B cell (primary cell): ENCODE measurements around the gene PTH2. TPM values are rescaled to one million over a fixed set of nuclear protein-coding genes. Genes with fewer than 3 reads are reported as not detected.

ENCODE experiments used
- ATAC-seq: fragments of 200-7000 bp; cut with Tn5 transposase; one replicate; pipeline ENCODE4 v1.10.0; 2021; ENCODE audit warnings: low read depth, mild to moderate bottlenecking, moderate number of reproducible peaks, moderate library complexity
- CTCF ChIA-PET: fragments of 350-600 bp; sonication (Branson Sonifier 250); formaldehyde crosslinking; loops from one replicate; lab custom pipeline; 2021; ENCODE audit warnings: antibody characterized with exemption, inconsistent platforms; lab: Charles Lee
- POLR2A ChIA-PET: fragments of 350-600 bp; sonication (Branson Sonifier 250); formaldehyde crosslinking; loops from one replicate; lab custom pipeline; 2021; ENCODE audit warnings: antibody characterized with exemption; lab: Charles Lee
- DNase-seq: peaks from one replicate; pipeline ENCODE4 v3.0.0; 2013
- H2AFZ ChIP-seq: 2 replicates; pipeline ENCODE4 v1.6.1; 2012; ENCODE audit warnings: mild to moderate bottlenecking, low read depth, low read length; ENCODE audit not compliant: insufficient read depth, poor library complexity, severe bottlenecking
- H3K27ac ChIP-seq, 2 donors: 1 replicate in 1 of 2; 2 replicates in 1 of 2; pipeline ENCODE4 v1.5.1; 2012 to 2013; ENCODE audit warnings: low read length in 2 of 2, mild to moderate bottlenecking in 2 of 2, moderate library complexity in 1 of 2
- H3K27me3 ChIP-seq, 4 experiments: fragments of 200-600 bp in 1 of 4; sonication (generic) in 1 of 4; replicated peaks in 1 of 4; 1 replicate in 2 of 4; 2 replicates in 2 of 4; pipeline versions ENCODE4 v1.6.1 to v1.7.0; 2013 to 2016; ENCODE audit warnings: low read length in 3 of 4, mild to moderate bottlenecking in 2 of 4, mixed read lengths in 1 of 4, moderate library complexity in 1 of 4; ENCODE audit not compliant: insufficient read depth in 4 of 4, control insufficient read depth in 3 of 4; ENCODE audit errors: control extremely low read depth in 1 of 4
- H3K36me3 ChIP-seq, 2 experiments: replicated peaks in 1 of 2; 1 replicate in 1 of 2; 2 replicates in 1 of 2; pipeline versions ENCODE4 v1.6.1 to v1.7.1; 2013; ENCODE audit warnings: low read length in 1 of 2; ENCODE audit not compliant: insufficient read depth in 2 of 2, control insufficient read depth in 1 of 2; ENCODE audit errors: control extremely low read depth in 1 of 2, extremely low read depth in 1 of 2
- H3K4me1 ChIP-seq, 2 donors: fragments of 200-600 bp in 1 of 2; sonication (generic) in 1 of 2; 1 replicate in 1 of 2; 2 replicates in 1 of 2; pipeline versions ENCODE4 v1.5.1 to v1.6.1; 2013 to 2017; ENCODE audit warnings: low read length in 2 of 2; ENCODE audit not compliant: control insufficient read depth in 2 of 2, insufficient read depth in 2 of 2
- H3K4me2 ChIP-seq: replicated peaks from 2 replicates; pipeline ENCODE3; 2012; ENCODE audit warnings: mild to moderate bottlenecking, low read depth, low read length; ENCODE audit not compliant: poor library complexity, severe bottlenecking
- H3K4me3 ChIP-seq, 5 experiments: fragments of 200-600 bp in 1 of 5; sonication (generic) in 1 of 5; 1 replicate in 3 of 5; 2 replicates in 2 of 5; pipeline versions ENCODE4 v1.5.1 to v1.7.0; 2011 to 2016; ENCODE audit warnings: low read length in 4 of 5, mild to moderate bottlenecking in 4 of 5, low read depth in 2 of 5, control low read depth in 1 of 5, moderate library complexity in 1 of 5; ENCODE audit not compliant: insufficient read depth in 1 of 5; ENCODE audit errors: control extremely low read depth in 1 of 5, extremely low read depth in 1 of 5
- H3K79me2 ChIP-seq: fragments of 200-600 bp; sonication (generic); one replicate; pipeline ENCODE4 v1.6.0; 2016; ENCODE audit warnings: low read length; ENCODE audit not compliant: control insufficient read depth, insufficient read depth
- H3K9ac ChIP-seq: fragments of 200-600 bp; sonication (generic); 2 replicates; pipeline ENCODE4 v1.6.1; 2017; ENCODE audit warnings: mild to moderate bottlenecking, low read length, moderate library complexity
- H3K9me3 ChIP-seq, 3 donors: one replicate each; pipeline versions ENCODE4 v1.6.1 to v1.7.1; 2013; ENCODE audit warnings: low read length in 2 of 3; ENCODE audit not compliant: control insufficient read depth in 2 of 3, insufficient read depth in 1 of 3; ENCODE audit errors: control extremely low read depth in 1 of 3
- H4K20me1 ChIP-seq: 2 replicates; pipeline ENCODE4 v1.6.0; 2012; ENCODE audit warnings: mild to moderate bottlenecking, low read length; ENCODE audit not compliant: insufficient read depth, control insufficient read depth, poor library complexity, severe bottlenecking
- H3K27ac Mint-ChIP-seq: one replicate; pipeline ENCODE4 v1.8.0; 2021; ENCODE audit warnings: mixed read lengths
- H3K27me3 Mint-ChIP-seq: one replicate; pipeline ENCODE4 v1.8.0; 2021; ENCODE audit warnings: mixed read lengths
- H3K4me1 Mint-ChIP-seq: one replicate; pipeline ENCODE4 v1.8.0; 2021; ENCODE audit warnings: mixed read lengths
- H3K4me3 Mint-ChIP-seq: one replicate; pipeline ENCODE4 v1.8.0; 2021; ENCODE audit warnings: mixed read lengths
- H3K9me3 Mint-ChIP-seq: one replicate; pipeline ENCODE4 v1.8.0; 2022; ENCODE audit warnings: mixed read lengths; ENCODE audit not compliant: insufficient read depth
- CTCF ChIP-seq: fragments of 200-600 bp; IDR thresholded peaks from one replicate; pipeline ENCODE4 v1.8.0; 2022; ENCODE audit warnings: antibody characterized with exemption, mild to moderate bottlenecking
- EZH2 ChIP-seq: IDR thresholded peaks from 2 replicates; pipeline ENCODE4 v1.6.1; 2012; ENCODE audit warnings: borderline replicate concordance, low read depth, mild to moderate bottlenecking, moderate library complexity, low read length; ENCODE audit not compliant: insufficient read depth, poor library complexity, severe bottlenecking
- WGBS: methylation state at CpG from one replicate; pipeline ENCODE4 v1.1.5; 2013; ENCODE audit warnings: missing lambda C conversion rate; ENCODE audit not compliant: insufficient coverage; 5-methylcytosine and 5-hydroxymethylcytosine counted together
- intact Hi-C: fragments of 100-400 bp; cut with micrococcal nuclease; formaldehyde crosslinking; loops from one replicate; pipeline ENCODE4 v1.10.0; 2022
- polyA plus RNA-seq: library from polyadenylated mRNA; depleted of rRNA; stranded (reverse); fragments of >200 nt; gene quantifications from 2 replicates; pipeline ENCODE4 v1.2.3, GENCODE V29; 2012
- total RNA-seq, 2 donors: library from RNA; stranded (reverse); fragments of 120-200 nt in 1 of 2; gene quantifications; 1 replicate in 1 of 2; 2 replicates in 1 of 2; pipeline versions ENCODE4 v1.2.3 to v1.2.4, GENCODE V29; 2013 to 2022

Gene PTH2
- total and polyA plus RNA-seq, 2 donors (not counting 1 experiment from before 2014, with no cell fraction given): not detected

GRCh38 chr19:49430678-49431329, 7.6 kb upstream of the PTH2 start:
- H3K4me2 ChIP-seq: no peak overlapping the region
- H3K36me3 ChIP-seq: no peaks in the 10 kb centered on the region
- H3K4me1 ChIP-seq: peaks cover 57 to 59% of the 10 kb centered on the region in 2 donors
- intact Hi-C loops: no loop called here
- H3K27ac ChIP-seq: no peak overlapping the region
- ATAC-seq (no peak), DNase-seq (peak; percentile 54)
- Mint-ChIP-seq H3K27me3 (peaks cover 73% of the 10 kb centered on the region), H3K27ac (peak overlapping the region; percentile 0), H3K4me3 (no peak overlapping the region), H3K4me1 (peaks cover 53% of the 10 kb centered on the region), H3K9me3 (no peaks in the 10 kb centered on the region)
- no peak overlapping the region for H3K4me3 ChIP-seq
- H3K9me3 ChIP-seq: peaks cover 0 to 71% (median 4%) of the 10 kb centered on the region in 3 donors
- POLR2A ChIA-PET: no interaction called here
- CTCF ChIA-PET: interaction anchor here (0.6 to 1.8 kb wide), 8 partner anchors 10 to 209 kb away, joined by 3 to 9 read pairs (median 4); no protein-coding TSS in a partner anchor
- H2AFZ ChIP-seq: no peak overlapping the region
- no peak for TF ChIP-seq EZH2
- TF ChIP-seq CTCF: peak; percentile 37
- H3K79me2 ChIP-seq: no peaks in the 10 kb centered on the region
- H4K20me1 ChIP-seq: no peaks in the 10 kb centered on the region
- WGBS: 65% methylated on average over 28 of the region's 28 CpGs
- H3K9ac ChIP-seq: no peak overlapping the region
- H3K27me3 ChIP-seq: peaks cover 0 to 100% (median 67%) of the 10 kb centered on the region in 4 experiments

- intact Hi-C loops: no loop called here
- no peak overlapping the region for H3K9ac ChIP-seq
- peaks cover 59 to 63% of the 10 kb centered on the region in 2 donors for H3K4me1 ChIP-seq
- peaks cover 0 to 100% (median 68%) of the 10 kb centered on the region in 4 experiments for H3K27me3 ChIP-seq
- H3K9me3 ChIP-seq: peaks cover 0 to 67% (median 4%) of the 10 kb centered on the region in 3 donors
- ATAC-seq (no peak), DNase-seq (no peak)
- no peaks in the 10 kb centered on the region for H3K79me2 ChIP-seq
- Mint-ChIP-seq H3K27me3 (peaks cover 74% of the 10 kb centered on the region), H3K4me1 (peaks cover 55% of the 10 kb centered on the region), H3K9me3 (no peaks in the 10 kb centered on the region), H3K27ac (no peak overlapping the region), H3K4me3 (no peak overlapping the region)
- POLR2A ChIA-PET: no interaction called here
- no peak overlapping the region for H3K4me3 ChIP-seq
- H2AFZ ChIP-seq: no peak overlapping the region
- no peaks in the 10 kb centered on the region for H4K20me1 ChIP-seq
- WGBS: 51% methylated on average over 7 of the region's 9 CpGs
- H3K4me2 ChIP-seq: no peak overlapping the region
- H3K36me3 ChIP-seq: no peaks in the 10 kb centered on the region
- CTCF ChIA-PET: interaction anchor here (0.6 to 2.2 kb wide), 6 partner anchors 10 to 67 kb away, joined by 3 to 9 read pairs (median 4); no protein-coding TSS in a partner anchor
- no peak overlapping the region for H3K27ac ChIP-seq
- no peak for TF ChIP-seq CTCF
- no peak for TF ChIP-seq EZH2
These were observed 7.0 kb upstream of the PTH2 start for GRCh38 chr19:49430172-49430677.
